ENCODE results near the gene APOBEC3B. TPM values are rescaled to one million over a fixed set of nuclear protein-coding genes. Genes with fewer than 3 reads are reported as not detected.

The APOBEC3B gene
- total and polyA plus RNA-seq, 2 experiments from 2014 or later = 2.2 to 11.0 TPM

- Histone ChIP-seq H3K9me3 (ENCODE audit: low read depth) (no peaks in the 10 kb centered on the region), H3K4me1 (ENCODE audit: insufficient read depth) (peaks cover 13% of the 10 kb centered on the region), H3K36me3 (replicated peaks; ENCODE audit: insufficient read depth, low read depth) (no peaks in the 10 kb centered on the region), H3K4me2 (no peak overlapping the region), H2AFZ (no peak overlapping the region), H3K27me3 (no peaks in the 10 kb centered on the region), H4K20me1 (ENCODE audit: insufficient read depth, poor library complexity, severe bottlenecking) (no peaks in the 10 kb centered on the region), H3K27ac (no peak overlapping the region), H3K79me2 (no peaks in the 10 kb centered on the region), H3K4me3 (no peak overlapping the region), H3K9me2 (replicated peaks; ENCODE audit: insufficient read depth) (no peaks in the 10 kb centered on the region)
- no peak for DNase-seq (ENCODE audit: low spot score)
- 69% methylated on average over 13 of the region's 13 CpGs for WGBS (ENCODE audit: low lambda C conversion rate, missing lambda C conversion rate)
- TF ChIP-seq CTCF (IDR thresholded peaks at IDR 0.05; ENCODE audit: poor library complexity) (no peak), EZH2 (IDR thresholded peaks at IDR 0.05; ENCODE audit: borderline replicate concordance) (no peak), EZH2phosphoT487 (IDR thresholded peaks at IDR 0.05; ENCODE audit: low read depth, severe bottlenecking, unreplicated experiment) (no peak)
Measured at GRCh38 chr22:38954414-38955043, 27.6 kb upstream of the APOBEC3B start.

GRCh38 chr22:38955250-38955905 is 26.8 kb upstream of the APOBEC3B start:
- Histone ChIP-seq H3K4me3 (no peak overlapping the region), H2AFZ (no peak overlapping the region), H3K4me2 (no peak overlapping the region), H3K27ac (no peak overlapping the region), H3K9me2 (replicated peaks; ENCODE audit: insufficient read depth) (no peaks in the 10 kb centered on the region), H3K36me3 (replicated peaks; ENCODE audit: insufficient read depth, low read depth) (no peaks in the 10 kb centered on the region), H3K4me1 (ENCODE audit: insufficient read depth) (peaks cover 13% of the 10 kb centered on the region), H4K20me1 (ENCODE audit: insufficient read depth, poor library complexity, severe bottlenecking) (no peaks in the 10 kb centered on the region), H3K79me2 (no peaks in the 10 kb centered on the region), H3K9me3 (ENCODE audit: low read depth) (no peaks in the 10 kb centered on the region), H3K27me3 (no peaks in the 10 kb centered on the region)
- no peak for TF ChIP-seq CTCF (IDR thresholded peaks at IDR 0.05; ENCODE audit: poor library complexity)
- no peak for TF ChIP-seq EZH2phosphoT487 (IDR thresholded peaks at IDR 0.05; ENCODE audit: low read depth, severe bottlenecking, unreplicated experiment)
- TF ChIP-seq EZH2 (IDR thresholded peaks at IDR 0.05; ENCODE audit: borderline replicate concordance) = no peak
- 82% methylated on average over 5 of the region's 5 CpGs for WGBS (ENCODE audit: low lambda C conversion rate, missing lambda C conversion rate)
- no peak for DNase-seq (ENCODE audit: low spot score)

- TF ChIP-seq EZH2 (IDR thresholded peaks at IDR 0.05; ENCODE audit: borderline replicate concordance) = no peak
- no peak for TF ChIP-seq CTCF (IDR thresholded peaks at IDR 0.05; ENCODE audit: poor library complexity)
- TF ChIP-seq EZH2phosphoT487 (IDR thresholded peaks at IDR 0.05; ENCODE audit: low read depth, severe bottlenecking, unreplicated experiment) = no peak
- WGBS (ENCODE audit: low lambda C conversion rate, missing lambda C conversion rate) = 97% methylated on average over 3 of the region's 3 CpGs
- no peak overlapping the region for H3K4me3 ChIP-seq
Measured at GRCh38 chr22:38955926-38956325, 26.2 kb upstream of the APOBEC3B start.

More at GRCh38 chr22:38955926-38956325, 26.2 kb upstream of the APOBEC3B start:
- no peak overlapping the region for H3K27ac ChIP-seq
- no peaks in the 10 kb centered on the region for H3K9me2 ChIP-seq (replicated peaks; ENCODE audit: insufficient read depth)
- no peaks in the 10 kb centered on the region for H4K20me1 ChIP-seq (ENCODE audit: insufficient read depth, poor library complexity, severe bottlenecking)
- H3K79me2 ChIP-seq = no peaks in the 10 kb centered on the region
- H2AFZ ChIP-seq = no peak overlapping the region
- H3K27me3 ChIP-seq = no peaks in the 10 kb centered on the region
- no peak for DNase-seq (ENCODE audit: low spot score)
- peaks cover 13% of the 10 kb centered on the region for H3K4me1 ChIP-seq (ENCODE audit: insufficient read depth)
- H3K36me3 ChIP-seq (replicated peaks; ENCODE audit: insufficient read depth, low read depth) = no peaks in the 10 kb centered on the region
- H3K9me3 ChIP-seq (ENCODE audit: low read depth) = no peaks in the 10 kb centered on the region
- no peak overlapping the region for H3K4me2 ChIP-seq
